GOT3 (cell line): ENCODE measurements around the gene APOL5.
"Not testable (repeated sequence)": the region's sequence is repeated elsewhere in the genome, so short reads cannot be mapped to it uniquely, and the experiment has no call there.

Source experiments
- DNase-seq: peaks from one replicate; lab custom pipeline; 2025; ENCODE audit warnings: mixed read lengths; lab: John Stamatoyannopoulos, UW

Gene APOL5

GRCh38 chr22:35717572-35717971 lies at the start of gene APOL5:
Gene APOL5, plus strand, starts transcription at chr22:35717872. Its CDS starts 0 bp downstream, at chr22:35717872.
- no peak for DNase-seq

- no peak for DNase-seq
These were observed 43.3 kb upstream of the APOL5 start for GRCh38 chr22:35674335-35674734.

- not testable (repeated sequence) for DNase-seq
These were observed 41.6 kb upstream of the APOL5 start for GRCh38 chr22:35676065-35676464.

GRCh38 chr22:35677460-35678187 lies 40.0 kb upstream of the APOL5 start:
- DNase-seq, result no peak

- no peak for DNase-seq
These were observed 38.8 kb upstream of the APOL5 start for GRCh38 chr22:35678836-35679235.

GRCh38 chr22:35679492-35679891 lies 38.2 kb upstream of the APOL5 start:
- DNase-seq, result not testable (repeated sequence)

- no peak for DNase-seq
These were observed 36.1 kb upstream of the APOL5 start for GRCh38 chr22:35681454-35682052.

GRCh38 chr22:35683560-35683959 lies 34.1 kb upstream of the APOL5 start:
- no peak for DNase-seq

GRCh38 chr22:35684270-35684700 lies 33.4 kb upstream of the APOL5 start:
- DNase-seq, result no peak

- no peak for DNase-seq
These were observed 32.9 kb upstream of the APOL5 start for GRCh38 chr22:35684732-35685131.

- no peak for DNase-seq
These were observed 31.9 kb upstream of the APOL5 start for GRCh38 chr22:35685731-35686130.

GRCh38 chr22:35686298-35686697 lies 31.4 kb upstream of the APOL5 start:
- no peak for DNase-seq

GRCh38 chr22:35687461-35687860 lies 30.2 kb upstream of the APOL5 start:
- no peak for DNase-seq

GRCh38 chr22:35688913-35689675 lies 28.6 kb upstream of the APOL5 start:
- no peak for DNase-seq

GRCh38 chr22:35690001-35690400 lies 27.7 kb upstream of the APOL5 start:
- no peak for DNase-seq

GRCh38 chr22:35695202-35695601 lies 22.5 kb upstream of the APOL5 start:
- DNase-seq, result no peak

- DNase-seq, result no peak
These were observed 20.5 kb upstream of the APOL5 start for GRCh38 chr22:35697142-35697541.

GRCh38 chr22:35699852-35700251 lies 17.8 kb upstream of the APOL5 start:
- DNase-seq, result not testable (repeated sequence)

- DNase-seq, result no peak
These were observed 13.6 kb upstream of the APOL5 start for GRCh38 chr22:35703861-35704584.

GRCh38 chr22:35705141-35705540 lies 12.5 kb upstream of the APOL5 start:
- no peak for DNase-seq

GRCh38 chr22:35708453-35708852 lies 9.2 kb upstream of the APOL5 start:
- no peak for DNase-seq

GRCh38 chr22:35708917-35709316 lies 8.8 kb upstream of the APOL5 start:
- no peak for DNase-seq
